Activated T-helper 2 cell treated with anti-CD3 and anti-CD28 coated beads, Interferon-gamma antibody, Interleukin-2, Interleukin-4, amounts not matched to agents 10 μg/mL and 5 μg/mL and 100 μg/mL, durations not matched to agents 14 hours and 24 hours and 36 hours (primary cell): Measurements from ENCODE around the gene PINLYP. TPM values are rescaled to one million over a fixed set of nuclear protein-coding genes. Genes with fewer than 3 reads are reported as not detected.
"Not testable (repeated sequence)": the region's sequence is repeated elsewhere in the genome, so short reads cannot be mapped to it uniquely, and the experiment has no call there.

Experiments used
- DNase-seq: peaks from one replicate; pipeline ENCODE4 v3.0.0; 2021; ENCODE audit warnings: low spot score
- H3K27ac Mint-ChIP-seq: one replicate; pipeline ENCODE4 v1.8.0; 2021; ENCODE audit warnings: mixed read lengths
- H3K27me3 Mint-ChIP-seq: one replicate; pipeline ENCODE4 v1.8.0; 2021; ENCODE audit warnings: low read depth, mixed read lengths
- H3K36me3 Mint-ChIP-seq: one replicate; pipeline ENCODE4 v1.8.0; 2021; ENCODE audit warnings: low read depth, mixed read lengths
- H3K4me1 Mint-ChIP-seq: one replicate; pipeline ENCODE4 v1.8.0; 2021; ENCODE audit warnings: low read depth, mixed read lengths
- H3K4me3 Mint-ChIP-seq: one replicate; pipeline ENCODE4 v1.8.0; 2021; ENCODE audit warnings: low read depth, mild to moderate bottlenecking, moderate library complexity, mixed read lengths
- H3K9me3 Mint-ChIP-seq: one replicate; pipeline ENCODE4 v1.8.0; 2021; ENCODE audit warnings: mixed read lengths
- intact Hi-C: fragments of 100-400 bp; cut with micrococcal nuclease; formaldehyde crosslinking; loops from one replicate; pipeline ENCODE4 v1.15.1; 2023
- total RNA-seq: library from RNA; stranded (reverse); gene quantifications from 2 replicates; pipeline ENCODE4 v1.2.3, GENCODE V29; 2022

PINLYP gene
- total RNA-seq, 1 donor from 2014 or later, result 9.0 TPM

- H3K36me3 Mint-ChIP-seq, result peaks cover 58% of the 10 kb centered on the region
- no peak overlapping the region for H3K4me3 Mint-ChIP-seq
- no peaks in the 10 kb centered on the region for H3K4me1 Mint-ChIP-seq
- no peaks in the 10 kb centered on the region for H3K27me3 Mint-ChIP-seq
- intact Hi-C loops, result no loop called here
- peaks cover 5% of the 10 kb centered on the region for H3K9me3 Mint-ChIP-seq
- no peak for DNase-seq
- no peak overlapping the region for H3K27ac Mint-ChIP-seq
Observed at GRCh38 chr19:43538922-43539321, 36.7 kb upstream of the PINLYP start.

GRCh38 chr19:43540381-43540780 is 35.2 kb upstream of the PINLYP start:
- Mint-ChIP-seq H3K27me3 (no peaks in the 10 kb centered on the region), H3K9me3 (peaks cover 5% of the 10 kb centered on the region), H3K36me3 (peaks cover 65% of the 10 kb centered on the region), H3K27ac (no peak overlapping the region), H3K4me1 (no peaks in the 10 kb centered on the region), H3K4me3 (no peak overlapping the region)
- no peak for DNase-seq
- intact Hi-C loops, result no loop called here

GRCh38 chr19:43541920-43542650 is 33.5 kb upstream of the PINLYP start:
- no peak overlapping the region for H3K4me3 Mint-ChIP-seq
- H3K27ac Mint-ChIP-seq, result no peak overlapping the region
- DNase-seq, result no peak
- no peaks in the 10 kb centered on the region for H3K4me1 Mint-ChIP-seq
- peaks cover 5% of the 10 kb centered on the region for H3K9me3 Mint-ChIP-seq
- H3K27me3 Mint-ChIP-seq, result no peaks in the 10 kb centered on the region
- H3K36me3 Mint-ChIP-seq, result peaks cover 61% of the 10 kb centered on the region
- intact Hi-C loops, result no loop called here

- Mint-ChIP-seq H3K9me3 (peaks cover 3% of the 10 kb centered on the region), H3K27me3 (no peaks in the 10 kb centered on the region), H3K27ac (no peak overlapping the region), H3K36me3 (peaks cover 46% of the 10 kb centered on the region), H3K4me3 (no peak overlapping the region), H3K4me1 (no peaks in the 10 kb centered on the region)
- intact Hi-C loops, result no loop called here
- no peak for DNase-seq
Observed at GRCh38 chr19:43544077-43544476, 31.5 kb upstream of the PINLYP start.

GRCh38 chr19:43545276-43545675 is 30.3 kb upstream of the PINLYP start:
- H3K4me1 Mint-ChIP-seq, result no peaks in the 10 kb centered on the region
- H3K9me3 Mint-ChIP-seq, result no peaks in the 10 kb centered on the region
- peaks cover 42% of the 10 kb centered on the region for H3K36me3 Mint-ChIP-seq
- H3K27me3 Mint-ChIP-seq, result no peaks in the 10 kb centered on the region
- no peak overlapping the region for H3K27ac Mint-ChIP-seq
- H3K4me3 Mint-ChIP-seq, result no peak overlapping the region
- intact Hi-C loops, result no loop called here
- DNase-seq, result no peak

- Mint-ChIP-seq H3K4me3 (no peak overlapping the region), H3K36me3 (peaks cover 41% of the 10 kb centered on the region), H3K4me1 (no peaks in the 10 kb centered on the region), H3K27ac (no peak overlapping the region), H3K9me3 (no peaks in the 10 kb centered on the region), H3K27me3 (no peaks in the 10 kb centered on the region)
- DNase-seq, result no peak
- intact Hi-C loops, result no loop called here
Observed at GRCh38 chr19:43545981-43546380, 29.6 kb upstream of the PINLYP start.

- intact Hi-C loops, result no loop called here
- H3K9me3 Mint-ChIP-seq, result no peaks in the 10 kb centered on the region
- H3K27ac Mint-ChIP-seq, result no peak overlapping the region
- no peaks in the 10 kb centered on the region for H3K4me1 Mint-ChIP-seq
- H3K4me3 Mint-ChIP-seq, result no peak overlapping the region
- H3K27me3 Mint-ChIP-seq, result no peaks in the 10 kb centered on the region
- H3K36me3 Mint-ChIP-seq, result peaks cover 41% of the 10 kb centered on the region
- DNase-seq, result no peak
Observed at GRCh38 chr19:43546581-43546980, 29.0 kb upstream of the PINLYP start.

GRCh38 chr19:43547926-43548325 is 27.7 kb upstream of the PINLYP start:
- H3K9me3 Mint-ChIP-seq, DNase-seq, H3K4me3 Mint-ChIP-seq, H3K27me3 Mint-ChIP-seq, intact Hi-C loops, H3K4me1 Mint-ChIP-seq, H3K27ac Mint-ChIP-seq: not testable (repeated sequence)
- peaks cover 37% of the 10 kb centered on the region for H3K36me3 Mint-ChIP-seq

- no peaks in the 10 kb centered on the region for H3K27me3 Mint-ChIP-seq
Observed at GRCh38 chr19:43548706-43549105, 26.9 kb upstream of the PINLYP start.

GRCh38 chr19:43551399-43552197 is 24.0 kb upstream of the PINLYP start:
- H3K27me3 Mint-ChIP-seq, result no peaks in the 10 kb centered on the region
- intact Hi-C loops, result no loop called here

More at GRCh38 chr19:43548706-43549105, 26.9 kb upstream of the PINLYP start:
- Mint-ChIP-seq H3K4me1 (no peaks in the 10 kb centered on the region), H3K36me3 (peaks cover 29% of the 10 kb centered on the region), H3K4me3 (no peak overlapping the region), H3K27ac (no peak overlapping the region), H3K9me3 (no peaks in the 10 kb centered on the region)
- no peak for DNase-seq
- intact Hi-C loops, result no loop called here

GRCh38 chr19:43552198-43552450 is 23.5 kb upstream of the PINLYP start:
- no peak overlapping the region for H3K4me3 Mint-ChIP-seq
- no peak for DNase-seq
- H3K9me3 Mint-ChIP-seq, result no peaks in the 10 kb centered on the region
- no peaks in the 10 kb centered on the region for H3K27me3 Mint-ChIP-seq
- H3K27ac Mint-ChIP-seq, result no peak overlapping the region
- peaks cover 31% of the 10 kb centered on the region for H3K36me3 Mint-ChIP-seq
- peaks cover 5% of the 10 kb centered on the region for H3K4me1 Mint-ChIP-seq
- intact Hi-C loops, result no loop called here

More at GRCh38 chr19:43551399-43552197, 24.0 kb upstream of the PINLYP start:
- no peak for DNase-seq
- Mint-ChIP-seq H3K4me3 (no peak overlapping the region), H3K4me1 (peaks cover 5% of the 10 kb centered on the region), H3K36me3 (peaks cover 31% of the 10 kb centered on the region), H3K27ac (no peak overlapping the region), H3K9me3 (no peaks in the 10 kb centered on the region)

GRCh38 chr19:43552616-43553015 is 23.0 kb upstream of the PINLYP start:
- Mint-ChIP-seq H3K4me3 (no peak overlapping the region), H3K27me3 (no peaks in the 10 kb centered on the region), H3K36me3 (peaks cover 35% of the 10 kb centered on the region), H3K9me3 (no peaks in the 10 kb centered on the region), H3K27ac (no peak overlapping the region), H3K4me1 (peaks cover 5% of the 10 kb centered on the region)
- intact Hi-C loops, result no loop called here
- no peak for DNase-seq

GRCh38 chr19:43553656-43554055 is 21.9 kb upstream of the PINLYP start:
- H3K27ac Mint-ChIP-seq, result no peak overlapping the region

More at GRCh38 chr19:43553656-43554055, 21.9 kb upstream of the PINLYP start:
- no peaks in the 10 kb centered on the region for H3K9me3 Mint-ChIP-seq
- no peak overlapping the region for H3K4me3 Mint-ChIP-seq
- no peak for DNase-seq
- intact Hi-C loops, result loop anchor here (2.0 kb wide), 1 partner anchor 41 kb away; no protein-coding TSS in a partner anchor
- H3K36me3 Mint-ChIP-seq, result peaks cover 38% of the 10 kb centered on the region
- H3K27me3 Mint-ChIP-seq, result no peaks in the 10 kb centered on the region
- peaks cover 5% of the 10 kb centered on the region for H3K4me1 Mint-ChIP-seq
